ENCODE results near the gene KCND1.

GRCh38 chrX:48918301-48918642, 53.4 kb downstream of the KCND1 start:
- no peak for TF ChIP-seq YY1 (IDR thresholded peaks at IDR 0.05; ENCODE audit: low read depth, low read length)
- TF ChIP-seq CHD2 (IDR thresholded peaks at IDR 0.05; ENCODE audit: borderline replicate concordance, low read depth, low read length), result no peak
- TF ChIP-seq CTCF (IDR thresholded peaks at IDR 0.05 in 2 of 3, conservative IDR thresholded peaks at IDR 0.05 in 1 of 3; ENCODE audit: control insufficient read depth in 2 of 3, extremely low read depth in 1 of 3, insufficient read depth in 1 of 3, low read depth in 3 of 3, low read length in 3 of 3), result no peak
- no peak for TF ChIP-seq EP300 (IDR thresholded peaks at IDR 0.05; ENCODE audit: borderline replicate concordance in 1 of 2, control insufficient read depth in 1 of 2, low read depth in 2 of 2, low read length in 2 of 2)
- no peak for TF ChIP-seq ATF3 (IDR thresholded peaks at IDR 0.05; ENCODE audit: borderline replicate concordance, extremely low read depth, low read depth, low read length)
- no peak for TF ChIP-seq RAD51 (IDR thresholded peaks at IDR 0.05)
- TF ChIP-seq SPI1 (IDR thresholded peaks at IDR 0.05; ENCODE audit: borderline replicate concordance, insufficient read depth, low read depth, low read length), result no peak
- no peak for TF ChIP-seq REST (IDR thresholded peaks at IDR 0.05; ENCODE audit: low read depth, low read length)
- no peak for TF ChIP-seq PAX8 (IDR thresholded peaks at IDR 0.05)
- TF ChIP-seq MYC (IDR thresholded peaks at IDR 0.05; ENCODE audit: insufficient read depth, insufficient read length, insufficient replicate concordance, low read length, severe bottlenecking), result no peak
- no peak for TF ChIP-seq SMAD5 (IDR thresholded peaks at IDR 0.05; ENCODE audit: low read depth)
- TF ChIP-seq JUND (IDR thresholded peaks at IDR 0.05; ENCODE audit: low read depth, low read length), result no peak

Data from GM12878 (cell line).